ENCODE data around the gene ARHGAP42. TPM values are rescaled to one million over a fixed set of nuclear protein-coding genes. Genes with fewer than 3 reads are reported as not detected.

Gene ARHGAP42
- total and polyA plus RNA-seq, 9 donors: 4.3 to 11.8 (median 7.0) TPM

GRCh38 chr11:100922121-100922520, 235.0 kb downstream of the ARHGAP42 start:
- no peaks in the 10 kb centered on the region for H3K27me3 ChIP-seq
- no peaks in the 10 kb centered on the region for H3K36me3 ChIP-seq
- intact Hi-C loops (cut with DNase I): no loop called here
- no peaks in the 10 kb centered on the region for H3K9me3 ChIP-seq
- H3K27ac ChIP-seq: no peak overlapping the region
- 74 to 85% (median 75%) methylated on average over 5 of the region's 5 CpGs for WGBS, 3 donors
- DNase-seq: no peak
- H3K4me1 ChIP-seq (ENCODE audit: insufficient read depth): no peaks in the 10 kb centered on the region
- no peak overlapping the region for H3K4me3 ChIP-seq
- TF ChIP-seq CTCF (IDR thresholded peaks at IDR 0.05) (no peak), POLR2A (IDR thresholded peaks at IDR 0.05) (no peak), EP300 (IDR thresholded peaks at IDR 0.05) (no peak)

GRCh38 chr11:100923555-100923954, 236.5 kb downstream of the ARHGAP42 start:
- no peak overlapping the region for H3K4me3 ChIP-seq
- no peak overlapping the region for H3K27ac ChIP-seq
- no peaks in the 10 kb centered on the region for H3K4me1 ChIP-seq (ENCODE audit: insufficient read depth)
- no peaks in the 10 kb centered on the region for H3K27me3 ChIP-seq
- intact Hi-C loops (cut with DNase I): no loop called here
- no peaks in the 10 kb centered on the region for H3K36me3 ChIP-seq
- 21 to 26% (median 22%) methylated on average over 2 of the region's 2 CpGs for WGBS, 3 donors
- no peak for TF ChIP-seq EP300 (IDR thresholded peaks at IDR 0.05)
- no peak for TF ChIP-seq CTCF (IDR thresholded peaks at IDR 0.05)
- no peak for TF ChIP-seq POLR2A (IDR thresholded peaks at IDR 0.05)
- no peaks in the 10 kb centered on the region for H3K9me3 ChIP-seq
- DNase-seq: no peak

GRCh38 chr11:100925935-100926334, 238.8 kb downstream of the ARHGAP42 start:
- intact Hi-C loops (cut with DNase I): loop anchor here in 1 of 4 donors (5.0 kb wide), 1 partner anchor 239 kb away; the partner anchor contains the start of gene ARHGAP42
- H3K27me3 ChIP-seq: no peaks in the 10 kb centered on the region
- DNase-seq: no peak
- no peak overlapping the region for H3K27ac ChIP-seq
- no peaks in the 10 kb centered on the region for H3K36me3 ChIP-seq
- H3K4me1 ChIP-seq (ENCODE audit: insufficient read depth): no peaks in the 10 kb centered on the region
- WGBS, 3 donors: 65 to 75% (median 70%) methylated on average over 3 of the region's 3 CpGs
- no peaks in the 10 kb centered on the region for H3K9me3 ChIP-seq
- TF ChIP-seq EP300 (IDR thresholded peaks at IDR 0.05) (no peak), POLR2A (IDR thresholded peaks at IDR 0.05) (no peak), CTCF (IDR thresholded peaks at IDR 0.05) (no peak)
- H3K4me3 ChIP-seq: no peak overlapping the region

GRCh38 chr11:100927579-100927978, 240.5 kb downstream of the ARHGAP42 start:
- 78 to 88% (median 82%) methylated on average over 5 of the region's 5 CpGs for WGBS, 3 donors
- no peak overlapping the region for H3K27ac ChIP-seq
- intact Hi-C loops (cut with DNase I): loop anchor here in 1 of 4 donors (5.0 kb wide), 1 partner anchor 240 kb away; the partner anchor contains the start of gene ARHGAP42
- no peaks in the 10 kb centered on the region for H3K36me3 ChIP-seq
- H3K4me3 ChIP-seq: no peak overlapping the region
- no peak for DNase-seq
- no peaks in the 10 kb centered on the region for H3K9me3 ChIP-seq
- no peaks in the 10 kb centered on the region for H3K27me3 ChIP-seq
- no peak for TF ChIP-seq POLR2A (IDR thresholded peaks at IDR 0.05)
- no peak for TF ChIP-seq CTCF (IDR thresholded peaks at IDR 0.05)
- TF ChIP-seq EP300 (IDR thresholded peaks at IDR 0.05): no peak
- H3K4me1 ChIP-seq (ENCODE audit: insufficient read depth): no peaks in the 10 kb centered on the region

Data from ovary (tissue), 9 donors.